ENCODE results near the gene LYRM7.

DNA sequence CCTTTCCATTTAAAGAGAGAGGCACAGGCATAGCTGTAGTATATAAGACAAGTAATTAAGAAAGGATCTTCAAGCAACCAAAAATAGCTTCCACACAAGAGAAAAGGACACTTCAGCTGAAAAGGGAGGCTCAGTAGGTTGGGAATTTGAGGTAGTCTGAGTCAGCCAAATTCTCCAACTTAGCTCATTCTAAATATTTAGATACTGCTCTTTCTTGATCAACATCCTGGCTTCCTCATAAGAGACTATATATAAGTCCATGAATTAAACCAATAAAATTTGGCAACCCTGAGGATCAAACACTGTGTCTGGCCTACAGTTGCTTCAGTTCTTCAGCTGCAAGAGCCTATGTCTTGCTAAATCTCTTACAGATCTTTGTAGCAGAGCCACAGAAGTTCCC is 23.5 kb upstream of the LYRM7 start:
- TF ChIP-seq POLR2AphosphoS5 (IDR thresholded peaks at IDR 0.05; ENCODE audit: low read depth, low read length), result no peak
- no peak for TF ChIP-seq TAF1 (IDR thresholded peaks at IDR 0.05; ENCODE audit: borderline replicate concordance, insufficient read depth, low read length)
- TF ChIP-seq, protein P1, sequence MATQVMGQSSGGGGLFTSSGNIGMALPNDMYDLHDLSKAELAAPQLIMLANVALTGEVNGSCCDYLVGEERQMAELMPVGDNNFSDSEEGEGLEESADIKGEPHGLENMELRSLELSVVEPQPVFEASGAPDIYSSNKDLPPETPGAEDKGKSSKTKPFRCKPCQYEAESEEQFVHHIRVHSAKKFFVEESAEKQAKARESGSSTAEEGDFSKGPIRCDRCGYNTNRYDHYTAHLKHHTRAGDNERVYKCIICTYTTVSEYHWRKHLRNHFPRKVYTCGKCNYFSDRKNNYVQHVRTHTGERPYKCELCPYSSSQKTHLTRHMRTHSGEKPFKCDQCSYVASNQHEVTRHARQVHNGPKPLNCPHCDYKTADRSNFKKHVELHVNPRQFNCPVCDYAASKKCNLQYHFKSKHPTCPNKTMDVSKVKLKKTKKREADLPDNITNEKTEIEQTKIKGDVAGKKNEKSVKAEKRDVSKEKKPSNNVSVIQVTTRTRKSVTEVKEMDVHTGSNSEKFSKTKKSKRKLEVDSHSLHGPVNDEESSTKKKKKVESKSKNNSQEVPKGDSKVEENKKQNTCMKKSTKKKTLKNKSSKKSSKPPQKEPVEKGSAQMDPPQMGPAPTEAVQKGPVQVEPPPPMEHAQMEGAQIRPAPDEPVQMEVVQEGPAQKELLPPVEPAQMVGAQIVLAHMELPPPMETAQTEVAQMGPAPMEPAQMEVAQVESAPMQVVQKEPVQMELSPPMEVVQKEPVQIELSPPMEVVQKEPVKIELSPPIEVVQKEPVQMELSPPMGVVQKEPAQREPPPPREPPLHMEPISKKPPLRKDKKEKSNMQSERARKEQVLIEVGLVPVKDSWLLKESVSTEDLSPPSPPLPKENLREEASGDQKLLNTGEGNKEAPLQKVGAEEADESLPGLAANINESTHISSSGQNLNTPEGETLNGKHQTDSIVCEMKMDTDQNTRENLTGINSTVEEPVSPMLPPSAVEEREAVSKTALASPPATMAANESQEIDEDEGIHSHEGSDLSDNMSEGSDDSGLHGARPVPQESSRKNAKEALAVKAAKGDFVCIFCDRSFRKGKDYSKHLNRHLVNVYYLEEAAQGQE (IDR thresholded peaks at IDR 0.05; ENCODE audit: insufficient read depth in 1 of 2, low read depth in 2 of 2, low read length in 2 of 2), result no peak

All from PFSK-1 (cell line).